ENCODE results near the gene ITGBL1.

GRCh38 chr13:101457176-101457575, 4.7 kb downstream of the ITGBL1 start:
- TF ChIP-seq CTCF (IDR thresholded peaks at IDR 0.05; ENCODE audit: extremely low read depth in 1 of 2, insufficient read depth in 1 of 2, low read depth in 1 of 2, low read length in 2 of 2) = no peak
- no peak for TF ChIP-seq POLR2AphosphoS5 (IDR thresholded peaks at IDR 0.05; ENCODE audit: insufficient read depth, low read depth, low read length)
- no peak for TF ChIP-seq POLR2A (IDR thresholded peaks at IDR 0.05; ENCODE audit: low read depth, low read length)
- TF ChIP-seq FOS (IDR thresholded peaks at IDR 0.05; ENCODE audit: borderline replicate concordance, insufficient read depth, low read length) = no peak
- TF ChIP-seq EZH2 (IDR thresholded peaks at IDR 0.05; ENCODE audit: borderline replicate concordance, low read depth, low read length, severe bottlenecking) = no peak
- no peak for TF ChIP-seq JUN (IDR thresholded peaks at IDR 0.05; ENCODE audit: borderline replicate concordance, insufficient read depth, insufficient read length, low read depth)
- no peak for TF ChIP-seq MAX (IDR thresholded peaks at IDR 0.05; ENCODE audit: insufficient read depth, insufficient read length)

Measured in endothelial cell of umbilical vein (primary cell).